ENCODE measurements around the gene KRTAP19-8. TPM values are rescaled to one million over a fixed set of nuclear protein-coding genes. Genes with fewer than 3 reads are reported as not detected.

Gene KRTAP19-8, protein sequence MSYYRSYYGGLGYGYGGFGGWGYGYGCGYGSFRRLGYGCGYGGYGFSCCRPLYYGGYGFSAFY
- not detected for polyA plus RNA-seq
- long read RNA-seq, donor 1: 0 reads
- long read RNA-seq, donor 2: 0 reads
- long read RNA-seq, donor 3: 0 reads
- long read RNA-seq, donor 4: 0 reads
- long read RNA-seq, donor 5: 0 reads
- long read RNA-seq, donor 6: 0 reads
- long read RNA-seq, donor 7: 0 reads
- long read RNA-seq, donor 8: 0 reads
- long read RNA-seq, donor 9: 0 reads
- long read RNA-seq, donor 10: 0 reads

DNA sequence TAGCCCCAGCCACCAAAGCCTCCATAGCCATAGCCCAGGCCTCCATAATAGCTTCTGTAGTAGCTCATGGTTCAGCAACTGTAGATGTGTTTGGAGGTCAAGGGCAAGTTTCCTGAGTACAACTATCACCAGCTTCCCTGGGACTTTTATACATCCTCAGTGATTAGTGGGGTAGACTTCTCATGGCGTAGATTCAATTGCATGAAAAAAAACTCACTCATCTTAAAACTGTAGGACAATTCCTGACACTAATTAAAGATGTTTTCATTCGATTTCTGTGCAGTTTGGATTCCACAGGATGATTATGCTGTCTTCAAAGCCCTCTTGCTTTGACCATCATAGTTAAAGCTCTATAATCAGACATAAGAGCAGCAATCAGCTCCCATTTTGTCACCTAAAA, at the start of gene KRTAP19-8:
Gene KRTAP19-8 (minus strand): TSS at position 101 of the 400 bp plus-strand sequence. CDS start 33 bp downstream, at position 68.
- no peak for FAIRE-seq

DNA sequence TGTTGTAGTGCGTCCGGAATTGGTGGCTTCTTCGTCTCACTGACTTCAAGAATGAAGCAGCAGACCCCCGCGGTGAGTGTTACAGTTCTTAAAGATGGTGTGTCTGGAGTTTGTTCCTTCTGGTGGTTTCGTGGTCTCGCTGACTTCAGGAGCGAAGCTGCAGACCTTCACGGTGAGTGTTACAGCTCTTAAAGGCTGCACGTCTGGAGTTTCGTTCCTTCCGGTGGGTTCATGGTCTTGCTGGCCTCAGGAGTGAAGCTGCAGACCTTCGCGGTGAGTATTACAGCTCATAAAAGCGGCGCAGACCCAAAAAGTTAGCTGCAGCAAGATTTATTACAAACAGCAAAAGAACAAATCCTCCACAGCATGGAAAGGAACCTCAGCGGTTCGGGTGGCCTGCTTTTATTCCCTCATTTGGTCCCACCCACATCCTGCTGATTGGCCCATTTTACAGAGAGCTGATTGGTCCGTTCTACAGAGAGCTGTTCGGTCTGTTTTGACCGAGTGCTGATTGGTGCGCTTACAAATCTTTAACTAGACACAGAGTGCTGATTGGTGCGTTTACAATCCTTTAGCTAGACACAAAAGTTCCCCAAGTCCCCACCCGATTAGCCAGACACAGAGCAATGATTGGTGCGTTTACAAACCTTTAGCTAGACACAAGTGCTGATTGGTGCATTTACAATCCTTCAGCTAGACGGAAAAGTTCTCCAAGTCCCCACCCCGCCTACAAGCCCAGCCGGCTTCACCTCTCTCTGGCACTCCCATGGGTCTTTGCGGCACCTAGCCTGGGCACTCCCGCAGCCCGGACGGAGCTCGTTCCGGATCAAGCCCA, 49.6 kb upstream of the KRTAP19-8 start:
- Histone ChIP-seq H3K27me3 (ENCODE audit: control insufficient read depth in 3 of 3, insufficient read depth in 3 of 3, low read length in 3 of 3) (no peaks in the 10 kb centered on the region), H3K36me3 (ENCODE audit: control insufficient read depth in 3 of 3, insufficient read depth in 2 of 3, low read depth in 1 of 3, low read length in 3 of 3) (no peaks in the 10 kb centered on the region), H3K27ac (ENCODE audit: low read depth in 1 of 3, low read length in 2 of 3) (no peak overlapping the region), H3K4me1 (ENCODE audit: control insufficient read depth in 3 of 3, insufficient read depth in 2 of 3, low read depth in 1 of 3, low read length in 2 of 3) (no peaks in the 10 kb centered on the region), H3K4me3 (ENCODE audit: low read depth in 1 of 3, low read length in 3 of 3) (no peak overlapping the region), H3K9me3 (ENCODE audit: control insufficient read depth in 2 of 2, insufficient read depth in 1 of 2, low read depth in 1 of 2, low read length in 1 of 2) (no peaks in the 10 kb centered on the region)
- DNase-seq: no peak
- WGBS, 3 donors: 78 to 88% (median 79%) methylated on average over 34 of the region's 34 CpGs
- FAIRE-seq: no peak

More for the DNA sequence above, at the start of gene KRTAP19-8:
- H3K27me3 ChIP-seq (ENCODE audit: control insufficient read depth in 3 of 3, insufficient read depth in 3 of 3, low read length in 3 of 3): no peaks in the 10 kb centered on the region
- no peak within 1 kb of the TSS for H3K27ac ChIP-seq (ENCODE audit: low read depth in 1 of 3, low read length in 2 of 3)
- no peak within 1 kb of the TSS for H3K4me3 ChIP-seq (ENCODE audit: low read depth in 1 of 3, low read length in 3 of 3)
- H3K9me3 ChIP-seq (ENCODE audit: control insufficient read depth in 2 of 2, insufficient read depth in 1 of 2, low read depth in 1 of 2, low read length in 1 of 2): no peaks in the 10 kb centered on the region
- no peak for DNase-seq
- no peaks in the 10 kb centered on the region for H3K36me3 ChIP-seq (ENCODE audit: control insufficient read depth in 3 of 3, insufficient read depth in 2 of 3, low read depth in 1 of 3, low read length in 3 of 3)
- WGBS, 3 donors: 25 to 50% (median 41%) methylated on average over 2 of the region's 2 CpGs
- H3K4me1 ChIP-seq (ENCODE audit: control insufficient read depth in 3 of 3, insufficient read depth in 2 of 3, low read depth in 1 of 3, low read length in 2 of 3): no peaks in the 10 kb centered on the region

DNA sequence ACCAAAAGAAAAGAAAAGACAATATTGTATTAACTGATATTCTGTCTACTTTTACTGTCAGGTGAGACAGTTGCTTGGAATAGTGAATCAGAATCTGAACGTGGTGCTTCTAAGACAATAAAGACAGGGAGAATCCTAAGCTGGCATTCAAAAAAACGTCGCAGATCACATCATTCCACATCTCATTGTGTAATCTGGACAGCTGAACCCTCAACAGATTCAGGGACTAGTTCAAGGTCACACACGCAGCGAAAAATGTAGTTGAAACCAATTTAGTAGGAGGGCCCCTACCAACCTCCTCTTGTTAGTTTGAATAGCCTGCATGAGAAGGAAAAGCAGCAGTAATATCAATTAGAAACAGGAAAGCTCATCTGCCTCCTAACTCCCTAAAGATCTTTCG, 46.4 kb upstream of the KRTAP19-8 start:
- no peak for DNase-seq
- H3K4me3 ChIP-seq (ENCODE audit: low read depth in 1 of 3, low read length in 3 of 3): no peak overlapping the region
- H3K9me3 ChIP-seq (ENCODE audit: control insufficient read depth in 2 of 2, insufficient read depth in 1 of 2, low read depth in 1 of 2, low read length in 1 of 2): no peaks in the 10 kb centered on the region
- no peaks in the 10 kb centered on the region for H3K27me3 ChIP-seq (ENCODE audit: control insufficient read depth in 3 of 3, insufficient read depth in 3 of 3, low read length in 3 of 3)
- no peaks in the 10 kb centered on the region for H3K4me1 ChIP-seq (ENCODE audit: control insufficient read depth in 3 of 3, insufficient read depth in 2 of 3, low read depth in 1 of 3, low read length in 2 of 3)
- H3K36me3 ChIP-seq (ENCODE audit: control insufficient read depth in 3 of 3, insufficient read depth in 2 of 3, low read depth in 1 of 3, low read length in 3 of 3): no peaks in the 10 kb centered on the region
- FAIRE-seq: no peak
- H3K27ac ChIP-seq (ENCODE audit: low read depth in 1 of 3, low read length in 2 of 3): no peak overlapping the region
- WGBS, 3 donors: 42 to 74% (median 43%) methylated on average over 6 of the region's 6 CpGs

DNA sequence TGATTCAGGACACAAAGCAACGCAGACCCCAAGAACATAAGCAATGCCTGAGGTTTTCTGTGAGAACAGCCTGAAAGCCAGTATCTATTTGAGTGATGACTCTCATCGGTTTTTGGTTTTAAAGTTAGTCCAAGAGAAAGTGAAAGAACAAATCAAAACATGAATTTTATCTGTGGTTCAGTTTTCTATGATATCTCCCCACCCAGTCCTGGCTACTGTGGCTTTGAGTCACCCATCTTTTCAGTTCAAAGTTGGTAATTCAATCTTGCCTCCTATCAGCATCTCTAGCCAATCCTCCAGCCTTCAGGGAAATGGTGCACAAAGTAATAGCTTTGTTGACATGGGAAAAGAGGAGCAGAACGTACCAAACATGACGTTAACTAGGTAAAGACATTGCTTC, 40.5 kb upstream of the KRTAP19-8 start:
- no peak for DNase-seq
- FAIRE-seq: no peak
- no peaks in the 10 kb centered on the region for H3K9me3 ChIP-seq (ENCODE audit: control insufficient read depth in 2 of 2, insufficient read depth in 1 of 2, low read depth in 1 of 2, low read length in 1 of 2)
- no peak overlapping the region for H3K4me3 ChIP-seq (ENCODE audit: low read depth in 1 of 3, low read length in 3 of 3)
- H3K27ac ChIP-seq (ENCODE audit: low read depth in 1 of 3, low read length in 2 of 3): no peak overlapping the region
- 37 to 68% (median 49%) methylated on average over 4 of the region's 4 CpGs for WGBS, 3 donors
- no peaks in the 10 kb centered on the region for H3K4me1 ChIP-seq (ENCODE audit: control insufficient read depth in 3 of 3, insufficient read depth in 2 of 3, low read depth in 1 of 3, low read length in 2 of 3)
- H3K27me3 ChIP-seq (ENCODE audit: control insufficient read depth in 3 of 3, insufficient read depth in 3 of 3, low read length in 3 of 3): no peaks in the 10 kb centered on the region
- no peaks in the 10 kb centered on the region for H3K36me3 ChIP-seq (ENCODE audit: control insufficient read depth in 3 of 3, insufficient read depth in 2 of 3, low read depth in 1 of 3, low read length in 3 of 3)

DNA sequence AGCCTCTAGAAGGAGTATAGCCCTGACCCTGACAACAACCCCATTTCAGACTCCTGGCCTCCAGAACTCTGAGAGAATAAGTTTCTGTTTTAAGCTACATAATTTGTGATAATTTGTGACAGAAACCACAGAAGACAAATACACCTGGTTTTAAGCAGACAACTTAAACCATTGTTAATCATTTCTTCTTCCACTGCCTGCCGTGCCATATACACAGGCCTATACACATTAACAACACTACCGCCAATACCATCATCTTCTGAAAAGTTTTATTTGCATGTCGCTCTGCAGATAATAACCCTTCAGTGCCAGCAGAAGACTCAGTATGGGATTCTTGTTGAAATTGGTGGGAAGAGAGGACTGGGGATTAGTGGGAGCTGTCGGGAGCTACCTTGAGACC, 39.9 kb upstream of the KRTAP19-8 start:
- Histone ChIP-seq H3K36me3 (ENCODE audit: control insufficient read depth in 3 of 3, insufficient read depth in 2 of 3, low read depth in 1 of 3, low read length in 3 of 3) (no peaks in the 10 kb centered on the region), H3K27me3 (ENCODE audit: control insufficient read depth in 3 of 3, insufficient read depth in 3 of 3, low read length in 3 of 3) (no peaks in the 10 kb centered on the region), H3K4me1 (ENCODE audit: control insufficient read depth in 3 of 3, insufficient read depth in 2 of 3, low read depth in 1 of 3, low read length in 2 of 3) (no peaks in the 10 kb centered on the region), H3K27ac (ENCODE audit: low read depth in 1 of 3, low read length in 2 of 3) (no peak overlapping the region), H3K4me3 (ENCODE audit: low read depth in 1 of 3, low read length in 3 of 3) (no peak overlapping the region), H3K9me3 (ENCODE audit: control insufficient read depth in 2 of 2, insufficient read depth in 1 of 2, low read depth in 1 of 2, low read length in 1 of 2) (no peaks in the 10 kb centered on the region)
- FAIRE-seq: no peak
- WGBS, 3 donors: 76 to 86% (median 80%) methylated on average over 4 of the region's 4 CpGs
- DNase-seq: no peak

DNA sequence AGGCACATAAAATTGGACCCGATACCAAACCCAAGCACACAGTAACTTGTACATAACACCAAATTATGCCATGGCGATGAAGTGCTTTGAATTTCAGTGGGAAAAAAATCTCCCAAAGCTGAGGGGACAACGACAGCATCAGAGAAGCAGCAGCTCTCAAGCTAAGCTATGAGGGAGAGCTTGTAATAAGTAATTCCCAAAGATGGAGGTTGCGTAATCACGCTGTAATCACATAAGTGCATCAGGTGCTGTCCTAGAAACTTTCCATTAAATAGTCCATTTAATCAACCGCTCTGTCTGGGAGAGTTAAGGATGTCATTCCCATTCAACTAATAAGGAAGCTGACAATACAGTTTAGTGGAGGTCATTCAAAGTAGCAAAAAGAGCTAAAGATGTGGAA, 37.6 kb upstream of the KRTAP19-8 start:
- DNase-seq: no peak
- Histone ChIP-seq H3K27me3 (ENCODE audit: control insufficient read depth in 3 of 3, insufficient read depth in 3 of 3, low read length in 3 of 3) (no peaks in the 10 kb centered on the region), H3K9me3 (ENCODE audit: control insufficient read depth in 2 of 2, insufficient read depth in 1 of 2, low read depth in 1 of 2, low read length in 1 of 2) (no peaks in the 10 kb centered on the region), H3K4me1 (ENCODE audit: control insufficient read depth in 3 of 3, insufficient read depth in 2 of 3, low read depth in 1 of 3, low read length in 2 of 3) (no peaks in the 10 kb centered on the region), H3K27ac (ENCODE audit: low read depth in 1 of 3, low read length in 2 of 3) (no peak overlapping the region), H3K4me3 (ENCODE audit: low read depth in 1 of 3, low read length in 3 of 3) (no peak overlapping the region), H3K36me3 (ENCODE audit: control insufficient read depth in 3 of 3, insufficient read depth in 2 of 3, low read depth in 1 of 3, low read length in 3 of 3) (no peaks in the 10 kb centered on the region)
- no peak for FAIRE-seq
- WGBS, 3 donors: 89 to 92% (median 92%) methylated on average over 6 of the region's 6 CpGs

DNA sequence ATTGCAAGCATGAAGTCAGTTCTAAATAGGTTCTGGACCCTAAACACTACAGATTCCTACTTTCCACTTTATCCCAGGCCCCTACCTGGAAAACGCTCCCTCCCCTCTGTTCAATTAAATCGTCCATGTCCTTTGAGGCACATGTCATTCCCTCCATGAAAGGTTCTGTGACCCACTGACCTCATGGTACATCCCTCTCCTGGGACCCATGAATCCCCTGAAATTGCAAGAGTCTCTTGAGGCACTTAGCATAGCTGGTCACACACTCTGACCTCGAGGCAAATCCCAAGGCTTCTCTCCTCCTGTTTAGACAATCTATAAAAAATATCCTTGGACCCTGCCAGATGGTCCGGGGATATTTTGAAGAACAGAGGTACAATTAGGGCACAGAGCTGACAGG, 34.3 kb upstream of the KRTAP19-8 start:
- Histone ChIP-seq H3K36me3 (ENCODE audit: control insufficient read depth in 3 of 3, insufficient read depth in 2 of 3, low read depth in 1 of 3, low read length in 3 of 3) (no peaks in the 10 kb centered on the region), H3K27me3 (ENCODE audit: control insufficient read depth in 3 of 3, insufficient read depth in 3 of 3, low read length in 3 of 3) (no peaks in the 10 kb centered on the region), H3K4me3 (ENCODE audit: low read depth in 1 of 3, low read length in 3 of 3) (no peak overlapping the region), H3K4me1 (ENCODE audit: control insufficient read depth in 3 of 3, insufficient read depth in 2 of 3, low read depth in 1 of 3, low read length in 2 of 3) (no peaks in the 10 kb centered on the region), H3K9me3 (ENCODE audit: control insufficient read depth in 2 of 2, insufficient read depth in 1 of 2, low read depth in 1 of 2, low read length in 1 of 2) (no peaks in the 10 kb centered on the region), H3K27ac (ENCODE audit: low read depth in 1 of 3, low read length in 2 of 3) (no peak overlapping the region)
- WGBS, 3 donors: 48 to 59% (median 55%) methylated on average over 4 of the region's 4 CpGs
- no peak for DNase-seq
- no peak for FAIRE-seq

DNA sequence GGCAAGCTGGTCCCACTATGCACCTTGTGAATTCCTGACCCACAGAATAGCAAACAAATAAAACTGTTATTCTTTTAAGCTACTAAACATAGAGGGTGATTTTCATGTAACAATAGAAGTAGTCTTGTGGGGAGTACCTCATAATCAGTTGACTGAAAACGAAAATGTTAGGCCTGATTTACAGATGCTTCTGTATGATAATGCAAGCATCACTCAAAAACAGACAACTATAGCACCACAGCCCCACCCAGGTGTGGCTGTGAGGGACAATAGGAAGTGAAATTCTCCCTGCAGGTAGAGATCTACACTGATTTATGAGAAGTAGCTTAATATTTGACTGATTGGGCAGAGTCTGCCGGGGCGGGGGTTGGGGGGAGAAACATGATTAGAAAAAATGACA, 26.5 kb upstream of the KRTAP19-8 start:
- 62 to 72% (median 67%) methylated on average over 3 of the region's 3 CpGs for WGBS, 3 donors
- H3K36me3 ChIP-seq (ENCODE audit: control insufficient read depth in 3 of 3, insufficient read depth in 2 of 3, low read depth in 1 of 3, low read length in 3 of 3): no peaks in the 10 kb centered on the region
- H3K4me3 ChIP-seq (ENCODE audit: low read depth in 1 of 3, low read length in 3 of 3): no peak overlapping the region
- H3K9me3 ChIP-seq (ENCODE audit: control insufficient read depth in 2 of 2, insufficient read depth in 1 of 2, low read depth in 1 of 2, low read length in 1 of 2): no peaks in the 10 kb centered on the region
- no peaks in the 10 kb centered on the region for H3K4me1 ChIP-seq (ENCODE audit: control insufficient read depth in 3 of 3, insufficient read depth in 2 of 3, low read depth in 1 of 3, low read length in 2 of 3)
- no peak overlapping the region for H3K27ac ChIP-seq (ENCODE audit: low read depth in 1 of 3, low read length in 2 of 3)
- H3K27me3 ChIP-seq (ENCODE audit: control insufficient read depth in 3 of 3, insufficient read depth in 3 of 3, low read length in 3 of 3): no peaks in the 10 kb centered on the region
- no peak for FAIRE-seq
- no peak for DNase-seq
